OCI-LY1 (cell line): ENCODE results near the gene REEP5.

Experiments used
- CTCF ChIP-seq: fragments of 200-600 bp; sonication (generic), shearing (Covaris generic); IDR thresholded peaks from 2 replicates; pipeline ENCODE4 v1.5.1; 2017; ENCODE audit warnings: mild to moderate bottlenecking, antibody characterized with exemption, low read length, moderate library complexity, mixed read lengths
- EZH2 ChIP-seq: fragments of 200-600 bp; sonication (generic), shearing (Covaris generic); IDR thresholded peaks from 2 replicates; pipeline ENCODE4 v1.8.0; 2017; ENCODE audit warnings: borderline replicate concordance, mixed run types, mild to moderate bottlenecking, antibody characterized with exemption, low read length, moderate library complexity, mixed read lengths

DNA sequence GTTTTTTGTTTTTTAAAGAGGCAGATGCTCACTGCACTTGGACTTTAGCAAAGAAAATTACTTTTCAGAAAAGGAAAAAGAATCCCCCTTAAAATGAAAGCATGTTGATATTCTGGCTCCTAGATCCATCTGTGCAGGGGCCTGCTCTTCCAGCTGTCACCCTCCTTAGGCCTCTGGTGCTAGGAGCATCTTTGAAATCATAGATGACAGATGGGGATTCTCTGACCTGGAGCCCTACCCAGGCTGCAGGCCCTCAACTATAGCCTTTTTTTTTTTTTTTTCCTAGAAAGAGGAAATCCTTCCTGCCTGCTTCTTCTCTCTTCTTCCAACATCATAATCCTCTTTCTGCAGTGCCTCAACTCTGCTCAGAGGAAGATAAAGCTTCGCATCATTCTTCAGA is 38.3 kb upstream of the REEP5 start:
- no peak for TF ChIP-seq CTCF
- TF ChIP-seq EZH2 = no peak
